HS-5 (cell line): Measurements from ENCODE around the gene TAF1C.

ENCODE experiments used
- DNase-seq: peaks from one replicate; pipeline ENCODE4 v3.0.0-alpha.2; 2012; ENCODE audit warnings: low read depth

Gene TAF1C

DNA sequence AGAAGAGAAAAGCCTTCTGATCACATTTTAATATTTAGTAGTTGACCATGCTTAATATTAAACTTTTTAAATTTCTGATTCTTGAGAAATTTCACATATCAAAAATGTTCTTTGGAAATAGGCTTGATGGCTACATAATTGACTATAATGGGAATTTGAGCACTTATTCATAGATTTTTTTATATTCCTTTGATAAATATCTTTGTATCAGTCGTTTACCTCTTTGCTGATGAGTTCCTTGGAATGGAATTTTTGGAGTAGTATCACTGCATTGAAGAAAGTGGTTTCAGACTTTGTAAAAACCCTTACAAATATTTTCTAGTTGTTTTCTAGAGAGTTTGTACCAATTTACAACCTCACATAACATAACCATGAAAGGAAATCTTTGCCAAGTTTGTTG is 27.1 kb downstream of the TAF1C start:
- no peak for DNase-seq

- DNase-seq: no peak
Observed at GRCh38 chr16:84159007-84159406, 27.9 kb downstream of the TAF1C start.

DNA sequence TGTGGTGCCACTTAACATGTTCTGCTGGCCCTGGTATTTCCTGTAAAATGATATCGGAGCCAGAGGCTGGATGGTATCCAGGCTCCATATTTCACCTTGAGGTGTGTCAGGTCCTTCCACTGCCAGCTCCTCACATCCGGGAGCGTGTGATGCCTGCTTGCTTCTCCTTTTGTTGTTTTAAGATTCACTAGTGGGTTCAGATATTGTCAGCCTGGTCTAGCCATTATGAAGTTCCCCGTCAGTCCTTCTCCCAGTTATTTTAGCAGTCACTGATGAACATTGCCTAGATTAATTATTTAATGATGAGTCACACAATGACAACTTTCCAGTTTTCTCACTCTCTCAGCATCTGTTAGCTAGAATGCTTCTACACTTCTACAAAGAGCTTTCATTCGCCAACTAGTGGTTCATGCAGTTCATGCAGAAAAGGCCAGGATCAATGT is 30.5 kb downstream of the TAF1C start:
- no peak for DNase-seq

DNA sequence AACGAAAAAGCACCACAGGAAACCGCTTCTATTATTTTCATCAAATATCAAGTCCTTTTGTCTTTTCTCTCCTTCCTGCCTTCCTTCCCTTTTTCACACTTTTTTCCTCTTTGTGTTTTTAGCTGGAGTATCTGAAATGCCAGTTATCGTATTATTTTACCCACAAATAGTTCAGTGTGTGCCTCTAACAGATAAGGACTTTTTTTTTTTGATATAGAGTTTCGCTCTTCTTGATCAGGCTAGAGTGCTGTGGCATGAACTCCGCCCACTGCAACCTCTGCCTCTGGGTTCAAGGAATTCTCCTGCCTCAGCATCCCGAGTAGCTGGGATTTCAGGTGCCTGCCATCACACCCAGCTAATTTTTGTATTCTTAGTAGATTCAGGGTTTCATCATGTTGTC is 31.1 kb downstream of the TAF1C start:
- no peak for DNase-seq

GRCh38 chr16:84155226-84155625 is 31.6 kb downstream of the TAF1C start:
- no peak for DNase-seq

DNA sequence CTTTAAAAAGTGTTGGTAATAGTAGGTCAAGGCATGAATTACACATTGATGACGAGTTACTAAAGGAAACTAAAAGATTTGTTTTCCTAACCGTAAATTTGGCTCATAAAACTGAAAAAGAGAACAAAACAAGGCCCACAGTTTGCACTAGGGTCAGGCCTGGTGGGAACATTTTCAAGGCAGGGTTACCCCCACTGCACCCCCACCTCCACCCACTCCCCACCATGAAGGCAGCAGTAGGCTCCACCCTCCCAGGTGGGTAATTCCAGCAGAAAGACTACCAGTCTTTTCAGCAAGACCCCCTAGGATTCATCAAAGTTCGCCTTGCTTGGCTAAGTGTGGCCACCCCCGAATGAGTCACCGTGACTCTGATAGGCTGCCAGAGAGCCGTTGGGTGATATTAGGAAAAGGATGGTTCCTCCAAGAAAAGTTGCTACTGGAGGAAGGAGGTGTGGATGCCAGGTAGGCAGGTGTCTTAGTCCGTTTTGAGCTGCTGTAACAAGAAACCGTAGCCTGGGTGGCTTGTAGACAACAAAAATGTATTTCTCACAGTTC is 33.1 kb downstream of the TAF1C start:
- DNase-seq: no peak

GRCh38 chr16:84150926-84151325 is 35.9 kb downstream of the TAF1C start:
- DNase-seq: no peak

GRCh38 chr16:84144859-84145639 is 41.8 kb downstream of the TAF1C start, which contains the start of the genes DNAAF1 and HSDL1:
TSS of gene DNAAF1 (plus strand) at chr16:84145308. CDS start at chr16:84145441, 133 bp downstream.
TSS of gene HSDL1 (minus strand) at chr16:84145177. CDS start at chr16:84131321, 13,856 bp downstream.
- DNase-seq: peak; percentile 14

- no peak for DNase-seq
Observed at GRCh38 chr16:84144209-84144858, 42.5 kb downstream of the TAF1C start.

GRCh38 chr16:84143784-84144199 is 43.1 kb downstream of the TAF1C start:
- DNase-seq: no peak

DNA sequence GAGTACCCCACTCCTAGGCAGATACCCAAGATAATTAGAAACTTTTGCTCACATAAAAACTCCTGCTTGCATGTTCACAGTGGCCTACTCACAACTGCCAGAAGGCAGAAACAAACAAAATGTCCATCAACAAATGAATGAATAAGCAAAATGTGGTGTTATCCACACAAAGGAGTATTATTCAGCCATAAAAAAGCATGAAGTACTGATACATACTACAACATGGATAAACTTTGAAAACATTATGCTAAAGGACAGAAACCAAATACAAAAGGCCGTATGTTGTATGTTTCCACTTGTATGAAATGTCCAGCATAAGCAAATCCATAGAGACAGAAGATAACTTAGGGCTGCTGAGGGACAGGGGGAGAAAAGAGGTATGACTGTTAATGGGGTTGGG is 43.8 kb downstream of the TAF1C start:
- no peak for DNase-seq

GRCh38 chr16:84141143-84141670 is 45.6 kb downstream of the TAF1C start:
- no peak for DNase-seq

DNA sequence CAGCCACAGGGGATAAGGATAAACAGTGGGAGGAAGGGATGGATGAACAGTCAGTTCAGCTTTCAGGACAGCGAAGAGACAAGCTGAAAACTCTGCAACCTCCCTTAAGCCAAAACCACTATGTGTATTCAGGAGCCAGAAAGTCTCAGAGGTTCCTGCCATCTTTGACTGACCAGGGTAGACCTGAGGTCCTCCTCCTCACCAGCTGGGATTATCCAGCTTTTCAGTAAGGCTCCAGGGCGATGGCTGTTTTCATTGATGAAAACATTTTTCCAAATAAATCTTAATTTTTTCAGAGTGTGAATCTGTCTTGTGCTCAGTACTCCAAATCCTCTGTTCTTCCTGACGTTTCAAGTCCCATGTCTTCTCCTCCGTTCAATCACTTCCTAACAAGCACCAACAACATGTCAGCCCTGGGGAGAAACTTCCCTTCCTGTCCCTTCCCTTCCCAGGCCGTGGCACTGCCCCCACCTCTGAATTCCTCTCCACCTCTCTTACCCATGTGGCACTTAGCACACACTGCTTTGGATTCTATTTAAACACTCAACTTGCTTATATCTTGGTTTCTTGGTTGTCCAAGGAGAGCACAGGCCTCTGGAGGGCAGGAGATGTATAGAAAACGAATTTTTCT is 47.1 kb downstream of the TAF1C start:
- DNase-seq: no peak

DNA sequence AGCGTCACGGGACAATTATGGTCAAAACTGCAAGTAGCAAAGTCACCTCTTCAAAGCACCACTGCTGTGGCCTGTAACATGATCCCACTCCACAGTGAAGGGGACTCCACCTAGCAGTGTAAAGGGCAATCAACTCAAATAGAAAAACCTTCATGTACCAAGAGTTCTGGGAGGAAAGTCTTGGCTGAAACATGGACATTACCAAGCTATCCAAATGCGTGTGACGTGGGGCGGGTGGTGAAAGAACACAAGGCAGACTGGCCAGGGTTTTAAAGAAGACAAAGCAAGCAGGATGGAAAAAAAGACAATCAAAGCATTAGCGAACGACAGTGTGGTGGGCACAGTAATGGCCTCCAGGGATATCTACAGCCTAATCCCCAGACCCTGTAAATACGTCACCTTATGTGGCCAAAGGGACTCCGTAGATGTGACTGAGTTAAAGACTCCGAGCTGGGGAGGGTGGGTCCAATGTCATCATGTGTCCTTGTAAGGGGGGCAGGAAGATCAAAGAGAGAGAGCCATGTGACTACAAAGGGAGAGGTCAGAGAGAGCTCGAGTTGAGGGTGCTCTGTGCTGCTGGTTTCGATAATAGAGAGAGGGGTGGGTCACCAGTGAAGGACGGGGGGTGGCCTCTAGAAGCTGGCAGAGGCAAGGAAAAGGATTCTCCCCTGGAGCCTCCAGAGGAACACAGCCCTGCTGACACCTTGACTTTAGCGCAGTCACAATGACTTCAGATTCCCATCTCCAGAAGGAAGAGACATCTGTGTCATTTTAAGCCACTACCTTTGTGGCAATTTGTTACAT is 47.8 kb downstream of the TAF1C start:
- DNase-seq: no peak

- DNase-seq: no peak
Observed at GRCh38 chr16:84138500-84138823, 48.4 kb downstream of the TAF1C start.

GRCh38 chr16:84137769-84138357 is 49.0 kb downstream of the TAF1C start:
- DNase-seq: no peak

DNA sequence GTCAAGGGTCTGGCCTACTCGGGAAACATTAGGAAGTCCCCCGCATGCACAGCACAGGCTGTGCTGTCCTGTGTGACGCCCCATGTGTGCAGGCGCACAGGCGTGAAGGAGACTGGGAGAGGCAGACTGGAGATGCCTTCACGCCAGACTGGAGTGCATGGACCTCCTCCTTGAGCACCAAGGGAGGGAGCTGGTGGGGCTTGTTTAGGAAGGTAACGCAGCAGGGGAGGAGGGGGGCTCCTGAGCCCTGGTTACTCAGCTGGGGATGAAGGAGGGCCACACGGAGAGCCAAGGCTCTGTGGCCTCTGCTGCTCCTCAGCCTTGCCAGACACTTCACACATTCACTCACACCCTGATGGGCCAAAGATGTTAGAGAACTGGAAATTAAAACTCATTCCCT is 49.6 kb downstream of the TAF1C start:
- DNase-seq: no peak

GRCh38 chr16:84136331-84137125 is 50.3 kb downstream of the TAF1C start:
- DNase-seq: no peak

DNA sequence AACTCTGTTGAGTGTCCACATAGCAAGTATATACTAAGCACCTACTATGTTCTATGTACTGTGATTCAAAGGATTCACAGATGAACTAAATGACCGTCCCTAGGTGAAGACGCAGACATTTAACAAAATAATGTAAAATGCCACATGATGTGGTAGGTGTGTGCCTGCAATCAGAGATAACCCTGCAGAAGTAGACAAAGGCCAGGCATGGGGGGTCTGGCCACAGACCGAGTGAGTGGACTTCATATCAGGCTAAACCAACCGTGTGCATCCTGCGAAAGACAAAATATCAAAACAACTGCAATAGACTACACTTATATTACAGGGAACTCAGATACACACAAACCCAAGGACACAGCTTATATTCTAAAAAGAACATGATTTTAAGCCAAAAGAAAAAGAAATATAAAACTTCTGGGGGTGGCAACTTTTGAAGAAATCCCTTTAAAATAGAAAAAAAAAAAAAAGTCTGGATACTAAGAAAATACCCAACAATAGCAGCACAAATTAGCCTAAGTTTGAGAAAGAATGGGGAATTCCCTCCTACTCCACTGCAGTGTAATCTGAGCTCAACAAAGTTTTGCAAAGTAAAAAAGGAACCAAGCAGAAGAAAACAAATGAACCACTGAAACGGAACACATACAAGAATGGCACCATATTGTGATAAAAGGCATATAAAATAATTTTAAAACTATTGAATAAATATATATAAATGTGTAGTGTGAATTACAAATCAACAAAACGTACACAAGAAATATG is 54.2 kb downstream of the TAF1C start:
- DNase-seq: no peak

GRCh38 chr16:84131117-84131516 is 55.7 kb downstream of the TAF1C start:
- DNase-seq: no peak
